Body of pancreas (tissue), 4 donors: ENCODE measurements around the gene NAB2. TPM values are rescaled to one million over a fixed set of nuclear protein-coding genes. Genes with fewer than 3 reads are reported as not detected.

Experiments
- ATAC-seq: fragments of 150-250 bp; one replicate; pipeline ENCODE4 v1.9.1; 2016
- DNase-seq, 4 donors: peaks; one replicate each; pipeline ENCODE4 v3.0.0-alpha.2; 2019
- H3K27ac ChIP-seq, 4 donors: fragments of 200-600 bp; sonication (generic); 1 replicate in 3 of 4; 2 replicates in 1 of 4; pipeline versions ENCODE4 v1.5.1 to v1.6.1; 2016 to 2019; ENCODE audit warnings: mild to moderate bottlenecking in 1 of 4, mixed read lengths in 1 of 4, moderate library complexity in 1 of 4
- H3K27me3 ChIP-seq, 2 donors: fragments of 200-600 bp; sonication (generic); one replicate each; pipeline ENCODE4 v1.6.0; 2016; ENCODE audit warnings: mild to moderate bottlenecking in 1 of 2
- H3K36me3 ChIP-seq, 2 donors: fragments of 200-600 bp; sonication (generic); replicated peaks in 1 of 2; 2 replicates each; pipeline ENCODE4 v1.5.1; 2016; ENCODE audit warnings: low read depth in 2 of 2; ENCODE audit not compliant: insufficient read depth in 1 of 2
- H3K4me1 ChIP-seq: fragments of 200-600 bp; sonication (generic); one replicate; pipeline ENCODE4 v1.6.0; 2016
- H3K4me3 ChIP-seq, 2 donors: fragments of 200-600 bp; sonication (generic); 1 replicate in 1 of 2; 2 replicates in 1 of 2; pipeline ENCODE4 v1.5.1; 2016 to 2019
- H3K9me3 ChIP-seq, 3 donors: fragments of 200-600 bp; sonication (generic); 1 replicate in 2 of 3; 2 replicates in 1 of 3; pipeline ENCODE4 v1.5.1; 2016
- POLR2A ChIP-seq, 3 donors: fragments of 450-650 bp; IDR thresholded peaks; one replicate each; pipeline ENCODE4 v1.6.1; 2016; ENCODE audit warnings: antibody characterized with exemption in 3 of 3, mild to moderate bottlenecking in 2 of 3
- WGBS, 2 donors: methylation state at CpG; one replicate each; pipeline ENCODE4 v1.1.5; 2017; 5-methylcytosine and 5-hydroxymethylcytosine counted together
- intact Hi-C: fragments of 100-400 bp; cut with DNase I; formaldehyde crosslinking; loops from one replicate; pipeline ENCODE4 v1.15.1; 2023
- total RNA-seq, 2 donors: library from RNA; depleted of rRNA; stranded (reverse); fragments of >200 nt; gene quantifications; one replicate each; pipeline ENCODE4 v1.1.0, GENCODE V29; 2016
- TF ChIP-seq, protein P1 (sequence below), 7 experiments: fragments of 450-650 bp in 4 of 7; fragments of 200-600 bp in 3 of 7; sonication (generic) in 3 of 7; IDR thresholded peaks; one replicate each; pipeline ENCODE4 v1.5.1; 2016 to 2019; ENCODE audit warnings: antibody characterized with exemption in 7 of 7

Gene NAB2
- total RNA-seq, 2 donors from 2014 or later, result 4.0 to 7.3 TPM

DNA sequence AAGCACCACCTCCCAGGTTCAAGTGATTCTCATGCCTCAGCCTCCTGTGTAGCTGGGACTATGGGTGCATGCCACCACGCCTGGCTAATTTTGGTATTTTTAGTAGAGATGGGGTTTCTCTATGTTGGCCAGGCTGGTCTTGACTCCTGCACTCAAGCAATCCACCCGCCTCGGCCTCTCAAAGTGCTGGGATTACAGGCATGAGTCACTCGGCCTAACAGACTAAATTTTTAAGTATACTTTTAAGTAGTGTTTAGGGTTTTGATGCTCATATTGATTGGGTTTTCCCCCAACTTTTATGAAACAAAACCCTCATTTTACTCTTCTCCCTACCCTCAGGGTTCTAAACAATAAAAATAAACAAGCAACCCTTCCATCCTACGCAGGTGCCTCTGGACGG lies 44.4 kb upstream of the NAB2 start:
- Histone ChIP-seq H3K27me3 (no peaks in the 10 kb centered on the region), H3K27ac (no peak overlapping the region)
- intact Hi-C loops, result no loop called here

GRCh38 chr12:57044889-57045288 lies 44.0 kb upstream of the NAB2 start:
- H3K4me1 ChIP-seq, result no peaks in the 10 kb centered on the region
- WGBS, 2 donors, result 76 to 91% methylated on average over 3 of the region's 3 CpGs
- intact Hi-C loops, result no loop called here
- no peak for ATAC-seq
- H3K9me3 ChIP-seq, result no peaks in the 10 kb centered on the region
- H3K27me3 ChIP-seq, result no peaks in the 10 kb centered on the region
- H3K27ac ChIP-seq, result no peak overlapping the region
- H3K36me3 ChIP-seq, result no peaks in the 10 kb centered on the region
- TF ChIP-seq POLR2A (IDR thresholded peaks at IDR 0.05), result no peak
- TF ChIP-seq, protein P1, sequence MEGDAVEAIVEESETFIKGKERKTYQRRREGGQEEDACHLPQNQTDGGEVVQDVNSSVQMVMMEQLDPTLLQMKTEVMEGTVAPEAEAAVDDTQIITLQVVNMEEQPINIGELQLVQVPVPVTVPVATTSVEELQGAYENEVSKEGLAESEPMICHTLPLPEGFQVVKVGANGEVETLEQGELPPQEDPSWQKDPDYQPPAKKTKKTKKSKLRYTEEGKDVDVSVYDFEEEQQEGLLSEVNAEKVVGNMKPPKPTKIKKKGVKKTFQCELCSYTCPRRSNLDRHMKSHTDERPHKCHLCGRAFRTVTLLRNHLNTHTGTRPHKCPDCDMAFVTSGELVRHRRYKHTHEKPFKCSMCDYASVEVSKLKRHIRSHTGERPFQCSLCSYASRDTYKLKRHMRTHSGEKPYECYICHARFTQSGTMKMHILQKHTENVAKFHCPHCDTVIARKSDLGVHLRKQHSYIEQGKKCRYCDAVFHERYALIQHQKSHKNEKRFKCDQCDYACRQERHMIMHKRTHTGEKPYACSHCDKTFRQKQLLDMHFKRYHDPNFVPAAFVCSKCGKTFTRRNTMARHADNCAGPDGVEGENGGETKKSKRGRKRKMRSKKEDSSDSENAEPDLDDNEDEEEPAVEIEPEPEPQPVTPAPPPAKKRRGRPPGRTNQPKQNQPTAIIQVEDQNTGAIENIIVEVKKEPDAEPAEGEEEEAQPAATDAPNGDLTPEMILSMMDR (IDR thresholded peaks at IDR 0.05), result no peak
- no peak overlapping the region for H3K4me3 ChIP-seq
- DNase-seq, result no peak

More for the DNA sequence above, 44.4 kb upstream of the NAB2 start:
- H3K4me1 ChIP-seq, result no peaks in the 10 kb centered on the region
- H3K4me3 ChIP-seq, result no peak overlapping the region
- WGBS, 2 donors, result 75 to 80% methylated on average over 6 of the region's 6 CpGs
- no peak for ATAC-seq
- no peaks in the 10 kb centered on the region for H3K36me3 ChIP-seq
- H3K9me3 ChIP-seq, result no peaks in the 10 kb centered on the region
- TF ChIP-seq, protein P1 (IDR thresholded peaks at IDR 0.05), result no peak
- TF ChIP-seq POLR2A (IDR thresholded peaks at IDR 0.05), result no peak
- no peak for DNase-seq

GRCh38 chr12:57046086-57046791 lies 42.7 kb upstream of the NAB2 start:
- H3K4me3 ChIP-seq, result no peak overlapping the region
- H3K36me3 ChIP-seq, result no peaks in the 10 kb centered on the region
- WGBS, 2 donors, result 58 to 60% methylated on average over 6 of the region's 6 CpGs
- H3K27me3 ChIP-seq, result no peaks in the 10 kb centered on the region
- H3K27ac ChIP-seq, result no peak overlapping the region
- ATAC-seq (no peak), DNase-seq (no peak)
- TF ChIP-seq, protein P1 (IDR thresholded peaks at IDR 0.05), result no peak
- TF ChIP-seq POLR2A (IDR thresholded peaks at IDR 0.05), result no peak
- intact Hi-C loops, result no loop called here
- no peaks in the 10 kb centered on the region for H3K4me1 ChIP-seq
- H3K9me3 ChIP-seq, result no peaks in the 10 kb centered on the region

DNA sequence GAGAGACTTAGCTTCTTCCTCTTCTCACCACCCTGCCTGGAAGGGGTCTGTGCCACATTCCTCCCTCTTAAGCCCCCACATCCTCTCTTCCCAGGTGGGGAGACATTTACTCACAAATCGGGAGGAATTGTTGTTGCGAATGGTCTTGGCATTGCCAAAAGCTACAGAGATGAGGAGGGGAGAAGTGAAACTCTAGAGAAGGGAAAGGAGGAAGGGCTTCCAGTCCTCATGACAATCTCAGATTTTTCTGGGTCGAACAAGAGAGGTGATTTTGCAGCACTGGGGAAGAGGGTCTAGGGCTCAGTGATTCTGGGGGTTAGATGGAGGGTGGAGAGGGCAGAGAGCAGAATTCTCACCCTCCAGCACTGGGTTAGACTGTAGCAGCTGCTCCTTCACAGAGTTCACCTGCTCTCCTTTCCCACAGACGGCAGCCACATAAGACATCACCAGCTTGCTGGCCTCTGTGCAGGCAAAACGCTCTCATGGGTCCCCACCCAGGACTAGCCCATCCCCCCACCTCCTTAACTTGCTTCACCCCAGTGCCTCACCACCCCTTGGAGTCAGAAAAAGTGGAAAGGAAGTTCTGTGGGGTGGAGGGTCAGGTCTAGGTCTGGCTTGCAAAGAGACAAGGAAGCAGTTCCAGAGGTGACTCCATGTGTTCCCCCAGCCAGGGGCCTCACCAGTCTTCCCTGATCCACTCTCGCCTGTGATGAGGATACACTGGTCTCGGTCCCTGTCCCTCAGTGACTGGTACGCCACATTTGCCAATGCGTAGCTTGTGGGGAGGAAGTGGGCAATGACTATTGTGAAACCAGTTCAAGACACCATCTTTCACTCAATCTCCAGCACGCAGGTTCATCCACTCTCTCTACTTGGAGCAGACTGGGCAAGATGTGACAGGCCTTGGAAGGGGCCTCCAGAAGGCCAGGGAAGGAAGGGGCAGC lies 41.7 kb upstream of the NAB2 start:
- H3K4me1 ChIP-seq, result no peaks in the 10 kb centered on the region
- peak overlapping the region in 1 of 4 donors; percentile 23 for H3K27ac ChIP-seq
- no peaks in the 10 kb centered on the region for H3K36me3 ChIP-seq
- ATAC-seq (no peak), DNase-seq (peak in 1 of 4 donors; percentile 20)
- no peaks in the 10 kb centered on the region for H3K27me3 ChIP-seq
- TF ChIP-seq, protein P1 (IDR thresholded peaks at IDR 0.05), result no peak
- no peak for TF ChIP-seq POLR2A (IDR thresholded peaks at IDR 0.05)
- WGBS, 2 donors, result 60 to 65% methylated on average over 10 of the region's 10 CpGs
- intact Hi-C loops, result no loop called here
- no peaks in the 10 kb centered on the region for H3K9me3 ChIP-seq
- H3K4me3 ChIP-seq, result no peak overlapping the region
